PC-9 (cell line): ENCODE data around the gene CD2. TPM values are rescaled to one million over a fixed set of nuclear protein-coding genes. Genes with fewer than 3 reads are reported as not detected.

Experiments used
- BruUV-seq: library from RNA; stranded (reverse); fragments of 400-500 nt; replicated peaks from 2 replicates; lab custom pipeline; 2021; lab: Mats Ljungman, UMichigan
- CTCF ChIA-PET: fragments of 300-600 bp; sonication (Branson Sonifier 250); formaldehyde crosslinking; loops from one replicate; lab custom pipeline; 2022; ENCODE audit warnings: antibody characterized with exemption; lab: Charles Lee
- POLR2A ChIA-PET: fragments of 300-600 bp; sonication (Branson Sonifier 250); formaldehyde crosslinking; loops from one replicate; lab custom pipeline; 2022; ENCODE audit warnings: antibody characterized with exemption; ENCODE audit not compliant: unreplicated experiment; lab: Charles Lee
- DNase-seq, 2 experiments: peaks; one replicate each; pipeline versions ENCODE4 v3.0.0 to v3.0.0-alpha.2; 2015 to 2022; ENCODE audit warnings: mixed read lengths in 1 of 2
- H2AFZ ChIP-seq: fragments of 200-600 bp; sonication (generic); 2 replicates; pipeline ENCODE4 v1.8.1; 2017; ENCODE audit warnings: antibody characterized with exemption
- H3F3A ChIP-seq: fragments of 200-600 bp; sonication (generic); 2 replicates; pipeline ENCODE4 v1.8.1; 2017; ENCODE audit warnings: antibody characterized with exemption, mild to moderate bottlenecking, low read depth; ENCODE audit not compliant: insufficient read depth
- H3K27ac ChIP-seq: fragments of 200-600 bp; sonication (generic); 2 replicates; pipeline ENCODE4 v1.6.1; 2016; ENCODE audit warnings: mixed run types
- H3K27me3 ChIP-seq: fragments of 200-600 bp; sonication (generic); 2 replicates; pipeline ENCODE4 v1.6.1; 2016; ENCODE audit warnings: low read depth, mixed run types; ENCODE audit not compliant: insufficient read depth
- H3K36me3 ChIP-seq: fragments of 200-600 bp; sonication (generic); 2 replicates; pipeline ENCODE4 v1.6.1; 2016; ENCODE audit warnings: low read depth, mixed run types
- H3K4me1 ChIP-seq: fragments of 200-600 bp; sonication (generic); replicated peaks from 2 replicates; pipeline ENCODE4 v1.6.1; 2016; ENCODE audit warnings: mixed run types; ENCODE audit not compliant: insufficient read depth
- H3K4me2 ChIP-seq: fragments of 200-600 bp; sonication (generic); 2 replicates; pipeline ENCODE4 v1.6.1; 2017; ENCODE audit warnings: mixed run types
- H3K4me3 ChIP-seq: fragments of 200-600 bp; sonication (generic); 2 replicates; pipeline ENCODE4 v1.6.1; 2016; ENCODE audit warnings: mixed run types
- H3K79me2 ChIP-seq: fragments of 200-600 bp; sonication (generic); 2 replicates; pipeline ENCODE4 v1.6.1; 2017; ENCODE audit warnings: low read depth, mixed run types
- H3K9me2 ChIP-seq: fragments of 200-600 bp; sonication (generic); 2 replicates; pipeline ENCODE4 v1.8.1; 2017; ENCODE audit warnings: mild to moderate bottlenecking; ENCODE audit not compliant: insufficient read depth
- H3K9me3 ChIP-seq: fragments of 200-600 bp; sonication (generic); 2 replicates; pipeline ENCODE4 v1.8.1; 2016; ENCODE audit warnings: low read depth; ENCODE audit not compliant: insufficient read depth
- H4K20me1 ChIP-seq: fragments of 200-600 bp; sonication (generic); 2 replicates; pipeline ENCODE4 v1.8.1; 2017; ENCODE audit not compliant: insufficient read depth
- EZH2 ChIP-seq: fragments of 200-600 bp; sonication (generic); IDR thresholded peaks from 2 replicates; pipeline ENCODE4 v1.8.0; 2017; ENCODE audit warnings: antibody characterized with exemption, low read depth
- intact Hi-C: fragments of 100-400 bp; cut with micrococcal nuclease; formaldehyde crosslinking; loops from one replicate; pipeline ENCODE4 v1.10.0; 2022; ENCODE audit not compliant: unreplicated experiment
- total RNA-seq: library from RNA; stranded (reverse); gene quantifications from 2 replicates; pipeline ENCODE4 v1.2.3, GENCODE V29; 2021
- TF ChIP-seq, protein P1 (sequence below): fragments of 200-600 bp; sonication (generic); conservative IDR thresholded peaks from 2 replicates; pipeline ENCODE4 v1.6.1; 2017; ENCODE audit warnings: mixed run types, antibody characterized with exemption, mild to moderate bottlenecking, moderate library complexity

Gene CD2
- total RNA-seq, 1 experiment from 2014 or later, result not detected

- intact Hi-C loops, result no loop called here
- ChIA-PET POLR2A (interaction anchor here (0.6 to 0.7 kb wide), 2 partner anchors 33 to 999 kb away, joined by 3 to 9 read pairs; no protein-coding TSS in a partner anchor), CTCF (no interaction called here)
- Histone ChIP-seq H3K4me2 (no peak overlapping the region), H3K27ac (no peak overlapping the region), H3K79me2 (no peaks in the 10 kb centered on the region), H3K36me3 (no peaks in the 10 kb centered on the region), H3K9me3 (no peaks in the 10 kb centered on the region), H3K4me3 (no peak overlapping the region), H4K20me1 (no peaks in the 10 kb centered on the region), H2AFZ (no peak overlapping the region), H3K27me3 (no peaks in the 10 kb centered on the region), H3K4me1 (no peaks in the 10 kb centered on the region), H3F3A (no peaks in the 10 kb centered on the region), H3K9me2 (no peaks in the 10 kb centered on the region)
- DNase-seq, result no peak
- no TSS peak for BruUV-seq
- TF ChIP-seq EZH2, result no peak
- TF ChIP-seq, protein P1, sequence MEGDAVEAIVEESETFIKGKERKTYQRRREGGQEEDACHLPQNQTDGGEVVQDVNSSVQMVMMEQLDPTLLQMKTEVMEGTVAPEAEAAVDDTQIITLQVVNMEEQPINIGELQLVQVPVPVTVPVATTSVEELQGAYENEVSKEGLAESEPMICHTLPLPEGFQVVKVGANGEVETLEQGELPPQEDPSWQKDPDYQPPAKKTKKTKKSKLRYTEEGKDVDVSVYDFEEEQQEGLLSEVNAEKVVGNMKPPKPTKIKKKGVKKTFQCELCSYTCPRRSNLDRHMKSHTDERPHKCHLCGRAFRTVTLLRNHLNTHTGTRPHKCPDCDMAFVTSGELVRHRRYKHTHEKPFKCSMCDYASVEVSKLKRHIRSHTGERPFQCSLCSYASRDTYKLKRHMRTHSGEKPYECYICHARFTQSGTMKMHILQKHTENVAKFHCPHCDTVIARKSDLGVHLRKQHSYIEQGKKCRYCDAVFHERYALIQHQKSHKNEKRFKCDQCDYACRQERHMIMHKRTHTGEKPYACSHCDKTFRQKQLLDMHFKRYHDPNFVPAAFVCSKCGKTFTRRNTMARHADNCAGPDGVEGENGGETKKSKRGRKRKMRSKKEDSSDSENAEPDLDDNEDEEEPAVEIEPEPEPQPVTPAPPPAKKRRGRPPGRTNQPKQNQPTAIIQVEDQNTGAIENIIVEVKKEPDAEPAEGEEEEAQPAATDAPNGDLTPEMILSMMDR, result no peak
Measured at GRCh38 chr1:116805398-116805797, 51.2 kb downstream of the CD2 start.

GRCh38 chr1:116806245-116806644, 52.0 kb downstream of the CD2 start:
- intact Hi-C loops, result no loop called here
- H3K36me3 ChIP-seq, result no peaks in the 10 kb centered on the region
- H3K4me2 ChIP-seq, result no peak overlapping the region
- peaks cover under 1% of the 10 kb centered on the region; the same call in 1 of the 2 replicates for H3K9me3 ChIP-seq
- no peak overlapping the region for H3K27ac ChIP-seq
- H3K4me3 ChIP-seq, result no peak overlapping the region
- no peaks in the 10 kb centered on the region for H3K27me3 ChIP-seq
- ChIA-PET POLR2A (interaction anchor here (0.6 kb wide), 1 partner anchor 463 kb away, joined by 4 read pairs; no protein-coding TSS in a partner anchor), CTCF (no interaction called here)
- H3K4me1 ChIP-seq, result no peaks in the 10 kb centered on the region
- BruUV-seq, result no TSS peak
- no peak overlapping the region for H2AFZ ChIP-seq
- TF ChIP-seq, protein P1, result no peak
- TF ChIP-seq EZH2, result no peak
- no peak for DNase-seq
- H4K20me1 ChIP-seq, result no peaks in the 10 kb centered on the region
- H3F3A ChIP-seq, result no peaks in the 10 kb centered on the region
- H3K79me2 ChIP-seq, result no peaks in the 10 kb centered on the region
- H3K9me2 ChIP-seq, result no peaks in the 10 kb centered on the region

DNA sequence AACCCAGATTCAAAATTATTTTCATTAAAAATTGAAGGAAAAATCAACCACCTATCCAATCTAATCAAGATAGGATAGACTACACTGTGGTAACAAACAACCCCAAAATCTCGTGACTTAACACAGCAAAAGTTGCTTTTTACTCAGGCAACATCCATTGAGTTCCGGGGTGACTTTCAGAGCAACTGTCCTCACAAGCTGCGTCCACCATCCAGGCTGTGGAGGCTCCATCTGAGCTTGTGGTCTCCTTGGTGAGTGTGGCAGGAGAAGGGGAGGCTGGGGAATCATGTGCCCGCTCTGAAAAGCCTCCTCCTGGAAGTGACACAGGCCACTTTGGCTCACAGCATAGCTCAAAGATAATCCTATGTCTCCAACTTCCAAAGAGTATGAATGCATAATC, 52.4 kb downstream of the CD2 start:
- Histone ChIP-seq H3K4me1 (no peaks in the 10 kb centered on the region), H4K20me1 (no peaks in the 10 kb centered on the region), H3K4me2 (no peak overlapping the region), H3K9me2 (no peaks in the 10 kb centered on the region), H3F3A (no peaks in the 10 kb centered on the region), H3K79me2 (no peaks in the 10 kb centered on the region), H3K4me3 (no peak overlapping the region), H3K9me3 (peaks cover 4% of the 10 kb centered on the region; the same call in 1 of the 2 replicates), H2AFZ (no peak overlapping the region), H3K27ac (no peak overlapping the region), H3K27me3 (no peaks in the 10 kb centered on the region), H3K36me3 (no peaks in the 10 kb centered on the region)
- ChIA-PET CTCF (no interaction called here), POLR2A (interaction anchor here (0.6 kb wide), 1 partner anchor 463 kb away, joined by 4 read pairs; no protein-coding TSS in a partner anchor)
- no peak for DNase-seq
- TF ChIP-seq, protein P1, result no peak
- no peak for TF ChIP-seq EZH2
- intact Hi-C loops, result no loop called here
- no TSS peak for BruUV-seq
